ENCODE measurements around the gene SRPRB. TPM values are rescaled to one million over a fixed set of nuclear protein-coding genes. Genes with fewer than 3 reads are reported as not detected.

Gene SRPRB
- total RNA-seq, 1 experiment from 2014 or later = 54.8 TPM

DNA sequence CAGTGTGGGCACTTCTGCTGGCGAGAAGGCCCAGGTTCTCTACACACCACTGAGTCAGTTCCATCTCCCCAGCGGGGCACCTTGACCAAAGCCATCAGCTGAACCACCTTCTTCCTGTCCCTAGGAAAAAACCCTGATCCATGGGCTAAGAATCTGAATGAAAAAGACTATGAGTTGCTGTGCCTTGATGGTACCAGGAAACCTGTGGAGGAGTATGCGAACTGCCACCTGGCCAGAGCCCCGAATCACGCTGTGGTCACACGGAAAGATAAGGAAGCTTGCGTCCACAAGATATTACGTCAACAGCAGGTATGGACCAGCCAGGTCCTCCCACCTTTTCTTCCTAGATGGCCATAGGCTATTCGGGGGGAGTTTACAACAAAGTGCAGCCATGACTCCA, 30.3 kb upstream of the SRPRB start:
- Histone ChIP-seq H2BK5ac (ENCODE audit: insufficient read length, low read length) (no peak overlapping the region), H3K27ac (ENCODE audit: insufficient read length, low read depth, low read length) (no peak overlapping the region), H2BK12ac (ENCODE audit: insufficient read length, low read depth, low read length) (no peak overlapping the region), H3K4me1 (ENCODE audit: insufficient read depth, low read length) (no peaks in the 10 kb centered on the region; the same call in 1 of the 2 replicates), H2AK5ac (ENCODE audit: insufficient read length, low read length) (no peak overlapping the region), H3K56ac (ENCODE audit: insufficient read length, low read depth, low read length) (no peak overlapping the region), H3K9ac (ENCODE audit: extremely low read depth, insufficient read length, low read length) (no peak overlapping the region), H3K4ac (ENCODE audit: low read depth, low read length) (no peak overlapping the region), H2BK15ac (ENCODE audit: low read depth, low read length) (no peak overlapping the region), H3K14ac (ENCODE audit: insufficient read depth, low read length) (no peak overlapping the region), H3K23me2 (ENCODE audit: insufficient read length, low read depth, low read length, poor library complexity, severe bottlenecking) (no peaks in the 10 kb centered on the region), H4K91ac (ENCODE audit: insufficient read length, low read depth, low read length) (no peak overlapping the region), H2BK20ac (ENCODE audit: low read depth, low read length, poor library complexity, severe bottlenecking) (no peak overlapping the region), H2BK120ac (ENCODE audit: low read depth, low read length, poor library complexity, severe bottlenecking) (no peak overlapping the region), H3K18ac (ENCODE audit: insufficient read length, low read depth, low read length) (no peak overlapping the region), H2AFZ (ENCODE audit: low read length) (no peak overlapping the region), H3K23ac (ENCODE audit: insufficient read length, low read depth, low read length) (no peak overlapping the region), H3K9me3 (ENCODE audit: control insufficient read depth, low read depth, low read length) (no peaks in the 10 kb centered on the region), H3K79me1 (ENCODE audit: insufficient read depth, low read depth, low read length, poor library complexity, severe bottlenecking) (no peaks in the 10 kb centered on the region), H3K79me2 (ENCODE audit: insufficient read depth, low read length) (no peaks in the 10 kb centered on the region), H4K20me1 (ENCODE audit: control insufficient read depth, insufficient read depth, insufficient read length) (no peaks in the 10 kb centered on the region), H3T11ph (ENCODE audit: low read length) (no peak overlapping the region), H4K8ac (replicated peaks; ENCODE audit: insufficient read length, low read depth, low read length) (no peak overlapping the region), H4K5ac (ENCODE audit: insufficient read length, low read depth, low read length) (no peak overlapping the region), H3K27me3 (ENCODE audit: insufficient read depth, low read length) (no peaks in the 10 kb centered on the region), H3K4me2 (ENCODE audit: insufficient read depth, insufficient read length, low read length) (no peak overlapping the region)
- no CpG with 5 or more reads among the region's 9 CpGs for WGBS (ENCODE audit: extremely low coverage, insufficient read length, low lambda C conversion rate)
- Mint-ChIP-seq H3K27me3 (ENCODE audit: low read depth) (peaks cover 15% of the 10 kb centered on the region), H3K4me1 (peaks cover 13 to 14% of the 10 kb centered on the region in 2 experiments), H3K27ac (no peak overlapping the region), H3K9me3 (no peaks in the 10 kb centered on the region; a peak in 1 of 5 replicates), H3K36me3 (ENCODE audit: insufficient read depth in 1 of 3, low read depth in 3 of 3) (no peaks in the 10 kb centered on the region; a peak in 1 of 7 replicates), H3K4me3 (no peak overlapping the region)
- TF ChIP-seq, protein P1, sequence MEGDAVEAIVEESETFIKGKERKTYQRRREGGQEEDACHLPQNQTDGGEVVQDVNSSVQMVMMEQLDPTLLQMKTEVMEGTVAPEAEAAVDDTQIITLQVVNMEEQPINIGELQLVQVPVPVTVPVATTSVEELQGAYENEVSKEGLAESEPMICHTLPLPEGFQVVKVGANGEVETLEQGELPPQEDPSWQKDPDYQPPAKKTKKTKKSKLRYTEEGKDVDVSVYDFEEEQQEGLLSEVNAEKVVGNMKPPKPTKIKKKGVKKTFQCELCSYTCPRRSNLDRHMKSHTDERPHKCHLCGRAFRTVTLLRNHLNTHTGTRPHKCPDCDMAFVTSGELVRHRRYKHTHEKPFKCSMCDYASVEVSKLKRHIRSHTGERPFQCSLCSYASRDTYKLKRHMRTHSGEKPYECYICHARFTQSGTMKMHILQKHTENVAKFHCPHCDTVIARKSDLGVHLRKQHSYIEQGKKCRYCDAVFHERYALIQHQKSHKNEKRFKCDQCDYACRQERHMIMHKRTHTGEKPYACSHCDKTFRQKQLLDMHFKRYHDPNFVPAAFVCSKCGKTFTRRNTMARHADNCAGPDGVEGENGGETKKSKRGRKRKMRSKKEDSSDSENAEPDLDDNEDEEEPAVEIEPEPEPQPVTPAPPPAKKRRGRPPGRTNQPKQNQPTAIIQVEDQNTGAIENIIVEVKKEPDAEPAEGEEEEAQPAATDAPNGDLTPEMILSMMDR (conservative IDR thresholded peaks at IDR 0.05) = no peak
- DNase-seq = no peak
